ENCODE data around the gene THAP12. TPM values are rescaled to one million over a fixed set of nuclear protein-coding genes. Genes with fewer than 3 reads are reported as not detected.

Gene THAP12
- total and polyA plus RNA-seq, 2 experiments from 2014 or later, result 24.8 to 25.9 TPM

- no peaks in the 10 kb centered on the region for H3K4me1 ChIP-seq (ENCODE audit: low read depth)
- no peak overlapping the region for H3K4me3 ChIP-seq
- H3K9me3 ChIP-seq (ENCODE audit: low read depth), result no peaks in the 10 kb centered on the region
- no peak for TF ChIP-seq CTCF (IDR thresholded peaks at IDR 0.05; ENCODE audit: low read depth, low read length)
- no peaks in the 10 kb centered on the region for H3K27me3 ChIP-seq
- no peak overlapping the region for H3K27ac ChIP-seq
- H3K36me3 ChIP-seq, result no peaks in the 10 kb centered on the region
- no peak for DNase-seq (ENCODE audit: low read depth in 1 of 2, low spot score in 1 of 2)
Observed at GRCh38 chr11:76335842-76336241, 45.1 kb downstream of the THAP12 start.

- no peak for TF ChIP-seq CTCF (IDR thresholded peaks at IDR 0.05; ENCODE audit: low read depth, low read length)
- Histone ChIP-seq H3K36me3 (no peaks in the 10 kb centered on the region), H3K4me1 (ENCODE audit: low read depth) (peaks cover 5% of the 10 kb centered on the region), H3K27ac (no peak overlapping the region), H3K9me3 (ENCODE audit: low read depth) (no peaks in the 10 kb centered on the region), H3K4me3 (no peak overlapping the region), H3K27me3 (no peaks in the 10 kb centered on the region)
- no peak for DNase-seq (ENCODE audit: low read depth in 1 of 2, low spot score in 1 of 2)
Observed at GRCh38 chr11:76334826-76335389, 46.0 kb downstream of the THAP12 start.

GRCh38 chr11:76330651-76331050, 50.3 kb downstream of the THAP12 start:
- H3K4me1 ChIP-seq (ENCODE audit: low read depth), result peaks cover 18% of the 10 kb centered on the region
- TF ChIP-seq CTCF (IDR thresholded peaks at IDR 0.05; ENCODE audit: low read depth, low read length), result no peak
- H3K27me3 ChIP-seq, result no peaks in the 10 kb centered on the region
- H3K4me3 ChIP-seq, result no peak overlapping the region
- no peaks in the 10 kb centered on the region for H3K36me3 ChIP-seq
- no peaks in the 10 kb centered on the region for H3K9me3 ChIP-seq (ENCODE audit: low read depth)
- DNase-seq (ENCODE audit: low read depth in 1 of 2, low spot score in 1 of 2), result no peak
- peak overlapping the region; percentile 56 for H3K27ac ChIP-seq

GRCh38 chr11:76329983-76330382, 50.9 kb downstream of the THAP12 start:
- H3K27ac ChIP-seq, result peak overlapping the region; percentile 75
- peaks cover 18% of the 10 kb centered on the region for H3K4me1 ChIP-seq (ENCODE audit: low read depth)
- H3K27me3 ChIP-seq, result no peaks in the 10 kb centered on the region
- no peak for TF ChIP-seq CTCF (IDR thresholded peaks at IDR 0.05; ENCODE audit: low read depth, low read length)
- H3K4me3 ChIP-seq, result no peak overlapping the region
- no peaks in the 10 kb centered on the region for H3K9me3 ChIP-seq (ENCODE audit: low read depth)
- peak in 1 of 2 donors; percentile 93 for DNase-seq (ENCODE audit: low read depth in 1 of 2, low spot score in 1 of 2)
- H3K36me3 ChIP-seq, result no peaks in the 10 kb centered on the region

GRCh38 chr11:76329084-76329648, 51.8 kb downstream of the THAP12 start:
- no peaks in the 10 kb centered on the region for H3K36me3 ChIP-seq
- H3K4me1 ChIP-seq (ENCODE audit: low read depth), result peaks cover 18% of the 10 kb centered on the region
- H3K27ac ChIP-seq, result peak overlapping the region; percentile 75
- no peak overlapping the region for H3K4me3 ChIP-seq
- peak; percentile 66 to 77 for DNase-seq (ENCODE audit: low read depth in 1 of 2, low spot score in 1 of 2)
- no peaks in the 10 kb centered on the region for H3K9me3 ChIP-seq (ENCODE audit: low read depth)
- no peak for TF ChIP-seq CTCF (IDR thresholded peaks at IDR 0.05; ENCODE audit: low read depth, low read length)
- H3K27me3 ChIP-seq, result no peaks in the 10 kb centered on the region
